Vagina (tissue), 2 donors: ENCODE data around the gene GRK4.

Experiments
- CTCF ChIP-seq, 3 experiments: fragments of 450-650 bp in 2 of 3; fragments of 200-600 bp in 1 of 3; sonication (generic) in 1 of 3; IDR thresholded peaks; one replicate each; pipeline ENCODE4 v1.5.1; 2017 to 2019; ENCODE audit warnings: antibody characterized with exemption in 3 of 3, mild to moderate bottlenecking in 2 of 3, moderate library complexity in 2 of 3
- POLR2A ChIP-seq, 2 donors: fragments of 450-650 bp; IDR thresholded peaks; one replicate each; pipeline ENCODE4 v1.6.1; 2017; ENCODE audit warnings: antibody characterized with exemption in 2 of 2, mild to moderate bottlenecking in 2 of 2, moderate library complexity in 2 of 2

- no peak for TF ChIP-seq CTCF (IDR thresholded peaks at IDR 0.05)
- no peak for TF ChIP-seq POLR2A (IDR thresholded peaks at IDR 0.05)
Measured at GRCh38 chr4:2927016-2927695, 36.2 kb upstream of the GRK4 start.
